GM18508 (cell line): ENCODE results near the gene MET.

ENCODE experiments used
- ATAC-seq: cut with Tn5 transposase; IDR thresholded peaks from one replicate; pipeline ENCODE4 v1.9.1; 2021; ENCODE audit warnings: moderate number of reproducible peaks; ENCODE audit not compliant: insufficient read depth, unreplicated experiment

Gene MET

GRCh38 chr7:116661865-116662264, 10.1 kb upstream of the MET start:
- ATAC-seq, result no peak

- ATAC-seq, result no peak
Measured at GRCh38 chr7:116663744-116664143, 8.3 kb upstream of the MET start.

GRCh38 chr7:116665332-116665996, 6.5 kb upstream of the MET start:
- ATAC-seq, result no peak

DNA sequence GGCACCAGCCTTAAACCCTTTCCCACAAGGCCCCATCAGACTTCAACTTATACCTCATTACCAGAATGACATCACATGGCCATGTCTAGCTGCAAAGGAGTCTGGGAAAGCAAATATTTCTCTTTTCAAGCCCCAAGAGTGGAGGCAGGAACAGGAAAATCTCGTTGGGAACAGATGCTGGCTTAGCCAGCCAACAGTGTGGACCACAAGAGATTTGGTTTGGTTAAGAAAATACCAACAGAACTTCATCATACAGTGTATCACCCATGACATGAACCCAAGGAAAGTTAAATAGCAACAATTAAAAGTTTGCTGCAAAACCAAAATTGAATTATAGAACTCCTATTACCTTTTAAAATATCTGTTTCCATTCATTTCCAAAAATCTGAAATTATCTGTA, 2.2 kb upstream of the MET start:
- ATAC-seq, result no peak

- ATAC-seq, result no peak
Measured at GRCh38 chr7:116670409-116671015, 1.5 kb upstream of the MET start.

DNA sequence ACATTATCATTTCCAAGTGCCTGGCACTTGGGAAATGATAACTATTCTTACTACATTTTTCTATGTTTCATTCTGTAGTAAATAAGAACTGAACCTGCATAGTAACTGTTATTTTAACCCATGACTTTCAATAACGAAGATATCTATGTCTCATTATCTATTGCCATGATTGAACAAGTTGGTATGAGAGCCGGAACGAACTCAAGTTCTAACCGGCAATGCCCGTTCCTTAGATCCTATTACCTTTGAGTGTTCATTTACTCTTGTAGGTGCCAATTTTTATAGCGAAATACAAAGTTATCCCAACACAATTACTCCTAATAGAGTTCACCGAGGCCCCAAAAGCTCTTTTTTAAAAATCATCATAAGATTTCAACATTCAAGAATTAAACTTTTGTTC, 885 bp upstream of the MET start:
- no peak for ATAC-seq

- ATAC-seq, result no peak
Measured at GRCh38 chr7:116672596-116673456, 830 bp downstream of the MET start.

GRCh38 chr7:116673457-116673865, 1.5 kb downstream of the MET start:
- ATAC-seq, result no peak

DNA sequence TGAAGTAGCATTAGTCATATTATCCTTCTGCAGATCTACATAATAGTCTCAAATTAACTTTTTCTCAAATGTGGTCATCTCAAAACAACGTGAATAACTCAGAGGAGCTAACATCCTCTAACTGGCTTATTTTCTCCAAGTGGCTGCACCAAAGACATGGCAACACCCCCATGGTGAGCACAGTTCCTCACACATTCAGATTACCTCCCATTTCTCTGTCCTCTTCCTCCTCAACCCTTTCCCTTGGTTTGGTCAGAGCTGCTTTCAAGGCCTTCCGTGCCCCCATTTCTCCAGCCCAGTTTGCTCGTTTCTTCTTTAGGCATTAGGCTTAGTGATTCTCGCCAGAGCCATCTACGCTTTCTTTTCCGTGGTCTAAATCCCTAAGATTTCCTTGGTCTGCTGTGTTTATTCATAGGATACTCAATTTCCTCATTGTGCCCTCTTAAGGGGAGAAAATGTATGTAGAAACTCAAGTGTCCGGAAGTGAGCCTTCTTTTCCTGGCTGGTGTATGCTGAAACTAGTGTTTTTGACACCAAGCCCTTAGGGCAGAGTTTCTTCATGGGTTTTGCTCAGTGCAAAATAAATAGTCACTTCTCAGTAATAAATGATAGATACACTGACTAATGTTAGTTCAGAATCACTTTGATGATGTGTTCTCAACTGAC, 2.6 kb downstream of the MET start:
- no peak for ATAC-seq

GRCh38 chr7:116675812-116676355, 3.9 kb downstream of the MET start:
- no peak for ATAC-seq

GRCh38 chr7:116678780-116679179, 6.8 kb downstream of the MET start:
- ATAC-seq, result no peak

GRCh38 chr7:116679500-116679899, 7.5 kb downstream of the MET start:
- peak; percentile 40 for ATAC-seq

- ATAC-seq, result peak; percentile 100
Measured at GRCh38 chr7:116683786-116684185, 11.8 kb downstream of the MET start.

- ATAC-seq, result no peak
Measured at GRCh38 chr7:116686033-116686432, 14.0 kb downstream of the MET start.

DNA sequence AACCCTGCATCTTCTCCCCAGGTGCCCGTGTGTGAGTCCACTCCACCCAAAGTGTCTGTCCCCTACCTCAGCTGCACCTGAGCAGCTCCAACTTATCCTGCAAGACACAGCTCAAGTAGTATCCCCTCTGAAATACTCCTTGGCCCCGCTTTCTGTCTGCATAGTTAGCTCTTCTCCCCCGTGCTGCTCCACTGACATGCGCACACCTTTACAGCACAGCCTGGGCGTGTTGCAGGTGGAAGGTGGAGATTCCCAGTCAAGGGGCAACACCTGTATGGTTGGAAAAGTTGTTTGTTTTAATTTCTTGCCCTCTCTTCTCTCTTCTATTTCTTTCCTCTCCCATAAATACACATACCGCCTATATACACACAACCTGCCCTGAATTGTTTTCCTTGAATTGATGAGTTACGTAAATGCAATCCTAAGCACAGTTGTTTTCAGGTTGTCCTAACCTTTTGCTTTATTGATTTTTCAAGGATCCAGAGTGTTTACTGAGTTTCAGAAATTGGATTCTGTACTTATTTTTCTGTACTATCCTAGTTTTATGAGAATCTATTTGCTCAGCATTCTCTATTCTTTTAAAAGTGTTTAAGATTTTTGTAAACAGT, 14.9 kb downstream of the MET start:
- ATAC-seq, result no peak

- ATAC-seq, result no peak
Measured at GRCh38 chr7:116687801-116688201, 15.8 kb downstream of the MET start.

- ATAC-seq, result no peak
Measured at GRCh38 chr7:116689790-116690259, 17.8 kb downstream of the MET start.

GRCh38 chr7:116691664-116692063, 19.7 kb downstream of the MET start:
- ATAC-seq, result no peak

DNA sequence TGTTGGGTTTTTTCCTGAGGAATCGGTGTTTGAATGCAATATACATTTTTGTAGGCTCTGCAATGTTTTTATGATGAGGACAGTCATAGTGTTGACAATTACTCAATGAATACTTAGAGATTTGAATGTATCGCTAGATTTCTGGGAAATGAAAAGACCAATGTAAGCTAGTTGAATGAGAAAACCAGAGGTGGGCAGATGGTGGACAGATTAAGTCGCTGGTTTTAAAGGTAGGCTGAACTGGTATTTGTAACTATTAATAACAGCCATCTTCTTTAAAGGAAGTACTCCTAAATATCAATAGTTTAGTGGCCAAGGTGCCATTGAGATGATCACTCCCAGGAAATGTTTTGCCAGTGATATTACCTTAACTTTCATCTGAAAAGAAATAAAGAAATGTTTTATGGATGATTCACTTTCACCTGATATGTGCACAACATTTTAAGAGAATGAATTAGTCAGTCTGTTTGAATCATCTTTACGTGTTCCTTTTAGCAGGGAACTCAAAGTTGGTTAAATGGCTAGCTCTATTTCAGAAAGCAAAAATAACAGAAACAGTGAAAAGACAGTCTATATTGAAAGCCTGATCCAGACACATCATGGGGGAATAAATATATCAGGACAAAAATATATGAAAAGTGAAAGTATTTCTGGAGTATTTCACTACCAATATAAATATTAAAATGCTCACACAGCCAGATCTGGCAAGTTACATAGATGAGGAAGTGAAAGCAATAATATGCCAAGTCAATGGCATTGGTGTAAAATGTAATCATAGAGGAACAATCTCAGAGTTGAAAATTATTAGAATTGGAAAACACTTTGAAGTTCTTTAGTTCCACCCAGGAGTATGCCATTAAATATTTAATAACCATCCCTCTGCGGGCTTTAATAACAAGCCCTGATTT, 20.7 kb downstream of the MET start:
- ATAC-seq, result no peak
